B cell (primary cell): ENCODE results near the gene TSPAN14. TPM values are rescaled to one million over a fixed set of nuclear protein-coding genes. Genes with fewer than 3 reads are reported as not detected.

Experiments
- ATAC-seq: fragments of 200-7000 bp; cut with Tn5 transposase; one replicate; pipeline ENCODE4 v1.10.0; 2021; ENCODE audit warnings: low read depth, mild to moderate bottlenecking, moderate number of reproducible peaks, moderate library complexity
- CTCF ChIA-PET: fragments of 350-600 bp; sonication (Branson Sonifier 250); formaldehyde crosslinking; loops from one replicate; lab custom pipeline; 2021; ENCODE audit warnings: antibody characterized with exemption, inconsistent platforms; lab: Charles Lee
- POLR2A ChIA-PET: fragments of 350-600 bp; sonication (Branson Sonifier 250); formaldehyde crosslinking; loops from one replicate; lab custom pipeline; 2021; ENCODE audit warnings: antibody characterized with exemption; lab: Charles Lee
- DNase-seq: peaks from one replicate; pipeline ENCODE4 v3.0.0; 2013
- H2AFZ ChIP-seq: 2 replicates; pipeline ENCODE4 v1.6.1; 2012; ENCODE audit warnings: mild to moderate bottlenecking, low read depth, low read length; ENCODE audit not compliant: insufficient read depth, poor library complexity, severe bottlenecking
- H3K27ac ChIP-seq, 2 donors: 1 replicate in 1 of 2; 2 replicates in 1 of 2; pipeline ENCODE4 v1.5.1; 2012 to 2013; ENCODE audit warnings: low read length in 2 of 2, mild to moderate bottlenecking in 2 of 2, moderate library complexity in 1 of 2
- H3K27me3 ChIP-seq, 4 experiments: fragments of 200-600 bp in 1 of 4; sonication (generic) in 1 of 4; replicated peaks in 1 of 4; 1 replicate in 2 of 4; 2 replicates in 2 of 4; pipeline versions ENCODE4 v1.6.1 to v1.7.0; 2013 to 2016; ENCODE audit warnings: low read length in 3 of 4, mild to moderate bottlenecking in 2 of 4, mixed read lengths in 1 of 4, moderate library complexity in 1 of 4; ENCODE audit not compliant: insufficient read depth in 4 of 4, control insufficient read depth in 3 of 4; ENCODE audit errors: control extremely low read depth in 1 of 4
- H3K36me3 ChIP-seq, 2 experiments: replicated peaks in 1 of 2; 1 replicate in 1 of 2; 2 replicates in 1 of 2; pipeline versions ENCODE4 v1.6.1 to v1.7.1; 2013; ENCODE audit warnings: low read length in 1 of 2; ENCODE audit not compliant: insufficient read depth in 2 of 2, control insufficient read depth in 1 of 2; ENCODE audit errors: control extremely low read depth in 1 of 2, extremely low read depth in 1 of 2
- H3K4me1 ChIP-seq, 2 donors: fragments of 200-600 bp in 1 of 2; sonication (generic) in 1 of 2; 1 replicate in 1 of 2; 2 replicates in 1 of 2; pipeline versions ENCODE4 v1.5.1 to v1.6.1; 2013 to 2017; ENCODE audit warnings: low read length in 2 of 2; ENCODE audit not compliant: control insufficient read depth in 2 of 2, insufficient read depth in 2 of 2
- H3K4me2 ChIP-seq: replicated peaks from 2 replicates; pipeline ENCODE3; 2012; ENCODE audit warnings: mild to moderate bottlenecking, low read depth, low read length; ENCODE audit not compliant: poor library complexity, severe bottlenecking
- H3K4me3 ChIP-seq, 5 experiments: fragments of 200-600 bp in 1 of 5; sonication (generic) in 1 of 5; 1 replicate in 3 of 5; 2 replicates in 2 of 5; pipeline versions ENCODE4 v1.5.1 to v1.7.0; 2011 to 2016; ENCODE audit warnings: low read length in 4 of 5, mild to moderate bottlenecking in 4 of 5, low read depth in 2 of 5, control low read depth in 1 of 5, moderate library complexity in 1 of 5; ENCODE audit not compliant: insufficient read depth in 1 of 5; ENCODE audit errors: control extremely low read depth in 1 of 5, extremely low read depth in 1 of 5
- H3K79me2 ChIP-seq: fragments of 200-600 bp; sonication (generic); one replicate; pipeline ENCODE4 v1.6.0; 2016; ENCODE audit warnings: low read length; ENCODE audit not compliant: control insufficient read depth, insufficient read depth
- H3K9ac ChIP-seq: fragments of 200-600 bp; sonication (generic); 2 replicates; pipeline ENCODE4 v1.6.1; 2017; ENCODE audit warnings: mild to moderate bottlenecking, low read length, moderate library complexity
- H3K9me3 ChIP-seq, 3 donors: one replicate each; pipeline versions ENCODE4 v1.6.1 to v1.7.1; 2013; ENCODE audit warnings: low read length in 2 of 3; ENCODE audit not compliant: control insufficient read depth in 2 of 3, insufficient read depth in 1 of 3; ENCODE audit errors: control extremely low read depth in 1 of 3
- H4K20me1 ChIP-seq: 2 replicates; pipeline ENCODE4 v1.6.0; 2012; ENCODE audit warnings: mild to moderate bottlenecking, low read length; ENCODE audit not compliant: insufficient read depth, control insufficient read depth, poor library complexity, severe bottlenecking
- H3K27ac Mint-ChIP-seq: one replicate; pipeline ENCODE4 v1.8.0; 2021; ENCODE audit warnings: mixed read lengths
- H3K27me3 Mint-ChIP-seq: one replicate; pipeline ENCODE4 v1.8.0; 2021; ENCODE audit warnings: mixed read lengths
- H3K4me1 Mint-ChIP-seq: one replicate; pipeline ENCODE4 v1.8.0; 2021; ENCODE audit warnings: mixed read lengths
- H3K4me3 Mint-ChIP-seq: one replicate; pipeline ENCODE4 v1.8.0; 2021; ENCODE audit warnings: mixed read lengths
- H3K9me3 Mint-ChIP-seq: one replicate; pipeline ENCODE4 v1.8.0; 2022; ENCODE audit warnings: mixed read lengths; ENCODE audit not compliant: insufficient read depth
- EZH2 ChIP-seq: IDR thresholded peaks from 2 replicates; pipeline ENCODE4 v1.6.1; 2012; ENCODE audit warnings: borderline replicate concordance, low read depth, mild to moderate bottlenecking, moderate library complexity, low read length; ENCODE audit not compliant: insufficient read depth, poor library complexity, severe bottlenecking
- WGBS: methylation state at CpG from one replicate; pipeline ENCODE4 v1.1.5; 2013; ENCODE audit warnings: missing lambda C conversion rate; ENCODE audit not compliant: insufficient coverage; 5-methylcytosine and 5-hydroxymethylcytosine counted together
- intact Hi-C: fragments of 100-400 bp; cut with micrococcal nuclease; formaldehyde crosslinking; loops from one replicate; pipeline ENCODE4 v1.10.0; 2022
- polyA plus RNA-seq: library from polyadenylated mRNA; depleted of rRNA; stranded (reverse); fragments of >200 nt; gene quantifications from 2 replicates; pipeline ENCODE4 v1.2.3, GENCODE V29; 2012
- total RNA-seq, 2 donors: library from RNA; stranded (reverse); fragments of 120-200 nt in 1 of 2; gene quantifications; 1 replicate in 1 of 2; 2 replicates in 1 of 2; pipeline versions ENCODE4 v1.2.3 to v1.2.4, GENCODE V29; 2013 to 2022
- TF ChIP-seq, protein P1 (sequence below): fragments of 200-600 bp; IDR thresholded peaks from one replicate; pipeline ENCODE4 v1.8.0; 2022; ENCODE audit warnings: antibody characterized with exemption, mild to moderate bottlenecking

The TSPAN14 gene
- total and polyA plus RNA-seq, 2 donors (not counting 1 experiment from before 2014, with no cell fraction given) = 27.8 to 55.3 TPM

DNA sequence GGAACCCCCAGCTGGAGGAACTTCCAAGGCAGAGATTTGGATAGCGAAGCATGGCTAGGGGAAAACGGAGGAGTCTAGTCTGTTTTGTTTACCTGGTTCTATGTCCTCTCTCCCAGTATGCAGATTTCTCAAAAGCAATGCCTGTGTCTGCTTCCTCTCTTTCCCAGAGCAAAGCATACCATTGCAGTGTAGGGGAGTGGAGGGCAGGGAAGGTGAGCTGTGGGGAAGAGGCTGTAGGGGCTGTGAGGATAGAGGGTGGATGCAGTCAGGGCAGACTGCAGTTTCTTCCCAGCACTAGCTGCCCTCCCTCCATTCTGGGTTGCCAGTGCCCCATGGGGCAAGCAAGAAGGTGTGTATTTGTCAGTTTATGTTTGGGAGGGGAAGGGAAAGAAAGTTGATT lies 16.9 kb upstream of the TSPAN14 start:
- no peak overlapping the region for H3K27ac ChIP-seq
- POLR2A ChIA-PET = no interaction called here
- no peak for DNase-seq
- H3K4me1 Mint-ChIP-seq = no peaks in the 10 kb centered on the region
- no peak overlapping the region for H3K4me3 ChIP-seq
- H3K4me1 ChIP-seq = no peaks in the 10 kb centered on the region
- CTCF ChIA-PET = interaction anchor here (1.9 kb wide), 1 partner anchor 68 kb away, joined by 13 read pairs; no protein-coding TSS in a partner anchor
- H3K9ac ChIP-seq = no peak overlapping the region
- TF ChIP-seq, protein P1, sequence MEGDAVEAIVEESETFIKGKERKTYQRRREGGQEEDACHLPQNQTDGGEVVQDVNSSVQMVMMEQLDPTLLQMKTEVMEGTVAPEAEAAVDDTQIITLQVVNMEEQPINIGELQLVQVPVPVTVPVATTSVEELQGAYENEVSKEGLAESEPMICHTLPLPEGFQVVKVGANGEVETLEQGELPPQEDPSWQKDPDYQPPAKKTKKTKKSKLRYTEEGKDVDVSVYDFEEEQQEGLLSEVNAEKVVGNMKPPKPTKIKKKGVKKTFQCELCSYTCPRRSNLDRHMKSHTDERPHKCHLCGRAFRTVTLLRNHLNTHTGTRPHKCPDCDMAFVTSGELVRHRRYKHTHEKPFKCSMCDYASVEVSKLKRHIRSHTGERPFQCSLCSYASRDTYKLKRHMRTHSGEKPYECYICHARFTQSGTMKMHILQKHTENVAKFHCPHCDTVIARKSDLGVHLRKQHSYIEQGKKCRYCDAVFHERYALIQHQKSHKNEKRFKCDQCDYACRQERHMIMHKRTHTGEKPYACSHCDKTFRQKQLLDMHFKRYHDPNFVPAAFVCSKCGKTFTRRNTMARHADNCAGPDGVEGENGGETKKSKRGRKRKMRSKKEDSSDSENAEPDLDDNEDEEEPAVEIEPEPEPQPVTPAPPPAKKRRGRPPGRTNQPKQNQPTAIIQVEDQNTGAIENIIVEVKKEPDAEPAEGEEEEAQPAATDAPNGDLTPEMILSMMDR = no peak
- ATAC-seq = no peak
- WGBS = 88% methylated on average over 1 of the region's 2 CpGs
- no peaks in the 10 kb centered on the region for H3K36me3 ChIP-seq
- H3K27me3 Mint-ChIP-seq = peaks cover 5% of the 10 kb centered on the region
- no peaks in the 10 kb centered on the region for H4K20me1 ChIP-seq
- no peak overlapping the region for H3K4me3 Mint-ChIP-seq
- H3K9me3 ChIP-seq = no peaks in the 10 kb centered on the region
- no peak overlapping the region for H2AFZ ChIP-seq
- no peaks in the 10 kb centered on the region for H3K79me2 ChIP-seq
- no peak overlapping the region for H3K27ac Mint-ChIP-seq
- H3K27me3 ChIP-seq = no peaks in the 10 kb centered on the region
- H3K9me3 Mint-ChIP-seq = no peaks in the 10 kb centered on the region
- no peak overlapping the region for H3K4me2 ChIP-seq
- intact Hi-C loops = no loop called here

DNA sequence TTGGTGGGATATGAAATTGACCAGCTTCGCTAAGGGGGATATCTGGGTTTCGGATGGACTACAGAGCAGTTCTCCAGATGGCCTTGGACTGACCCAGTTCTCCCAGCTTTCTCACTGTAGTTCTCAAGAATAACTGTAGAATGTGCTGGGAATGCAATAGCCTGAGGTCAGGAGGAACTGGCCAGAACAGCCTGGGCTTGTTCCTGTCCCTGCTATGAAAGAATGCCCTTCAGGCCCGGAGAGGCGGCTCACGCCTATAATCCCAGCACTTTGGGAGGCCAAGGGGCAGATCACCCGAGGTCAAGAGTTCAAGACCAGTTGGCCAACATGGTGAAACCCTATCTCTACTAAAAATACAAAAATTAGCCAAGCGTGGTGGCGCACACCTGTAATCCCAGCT lies 12.3 kb upstream of the TSPAN14 start:
- H3K4me2 ChIP-seq = no peak overlapping the region
- H3K9me3 ChIP-seq = no peaks in the 10 kb centered on the region
- H2AFZ ChIP-seq = no peak overlapping the region
- ChIA-PET POLR2A (no interaction called here), CTCF (interaction anchor here (4.3 to 14.9 kb wide), 2 partner anchors 22 to 63 kb away, joined by 19 to 500 read pairs; no protein-coding TSS in a partner anchor)
- H3K4me1 Mint-ChIP-seq = peaks cover 4% of the 10 kb centered on the region
- H3K79me2 ChIP-seq = no peaks in the 10 kb centered on the region
- no peaks in the 10 kb centered on the region for H3K9me3 Mint-ChIP-seq
- TF ChIP-seq, protein P1 = no peak
- TF ChIP-seq EZH2 = no peak
- no peak overlapping the region for H3K27ac Mint-ChIP-seq
- no peak overlapping the region for H3K9ac ChIP-seq
- no peak overlapping the region for H3K4me3 ChIP-seq
- H3K4me3 Mint-ChIP-seq = no peak overlapping the region
- no peaks in the 10 kb centered on the region for H3K27me3 ChIP-seq
- peaks cover 5% of the 10 kb centered on the region for H3K27me3 Mint-ChIP-seq
- H4K20me1 ChIP-seq = no peaks in the 10 kb centered on the region
- WGBS = 95% methylated on average over 4 of the region's 8 CpGs
- H3K27ac ChIP-seq = no peak overlapping the region
- ATAC-seq (no peak), DNase-seq (no peak)
- intact Hi-C loops = no loop called here
- peaks cover 0 to 6% of the 10 kb centered on the region in 2 donors for H3K4me1 ChIP-seq
- H3K36me3 ChIP-seq = no peaks in the 10 kb centered on the region
